HL-60/S4 treated with phorbol 12-myristate 13-acetate at 8.2 ng/mL for 4 days and 3 days (cell line): ENCODE results near the gene METTL1.

ENCODE experiments used
- in situ Hi-C: fragments of 300-500 bp; cut with MboI; formaldehyde crosslinking; loops from 2 replicates; pipeline ENCODE4 v1.15.0; 2022; ENCODE audit warnings: low sequenced_read_pairs

Gene METTL1

DNA sequence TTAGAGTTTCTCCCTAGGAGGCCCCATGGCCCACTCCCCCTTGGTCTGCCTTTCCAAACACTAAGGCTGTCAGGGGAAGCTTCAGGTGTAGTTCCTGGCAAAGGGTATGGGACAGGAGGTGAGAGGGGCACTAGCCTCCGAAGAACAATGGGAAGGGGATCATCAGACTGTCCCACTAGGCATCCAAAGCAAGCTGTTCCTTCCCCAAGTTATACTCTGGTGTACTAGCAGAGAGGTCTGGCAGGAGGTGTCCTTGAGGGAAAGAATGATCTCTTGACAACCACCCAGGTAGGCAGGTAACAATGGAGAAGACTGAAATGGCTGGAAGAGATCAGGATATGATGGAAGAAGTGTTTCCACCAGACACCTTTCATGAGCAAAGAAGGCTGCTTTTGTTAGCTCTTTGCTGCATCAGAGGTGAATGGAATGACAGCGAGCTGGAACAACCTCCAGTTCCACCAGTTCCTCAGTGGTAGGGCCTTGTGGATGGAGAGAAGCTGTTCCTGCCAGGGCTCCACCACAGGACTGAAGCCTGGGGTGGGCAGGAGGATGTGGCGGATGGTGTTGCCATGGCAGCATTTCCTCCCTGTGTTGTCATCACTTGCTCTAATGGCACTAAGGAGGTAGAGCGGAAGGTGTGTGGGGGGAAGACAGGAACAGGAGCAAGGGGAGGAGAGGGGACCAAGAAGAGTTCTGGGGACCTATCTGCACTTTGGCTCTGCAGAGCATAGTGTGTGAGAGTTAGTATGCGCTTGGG is 31.1 kb downstream of the METTL1 start:
- in situ Hi-C loops: no loop called here

DNA sequence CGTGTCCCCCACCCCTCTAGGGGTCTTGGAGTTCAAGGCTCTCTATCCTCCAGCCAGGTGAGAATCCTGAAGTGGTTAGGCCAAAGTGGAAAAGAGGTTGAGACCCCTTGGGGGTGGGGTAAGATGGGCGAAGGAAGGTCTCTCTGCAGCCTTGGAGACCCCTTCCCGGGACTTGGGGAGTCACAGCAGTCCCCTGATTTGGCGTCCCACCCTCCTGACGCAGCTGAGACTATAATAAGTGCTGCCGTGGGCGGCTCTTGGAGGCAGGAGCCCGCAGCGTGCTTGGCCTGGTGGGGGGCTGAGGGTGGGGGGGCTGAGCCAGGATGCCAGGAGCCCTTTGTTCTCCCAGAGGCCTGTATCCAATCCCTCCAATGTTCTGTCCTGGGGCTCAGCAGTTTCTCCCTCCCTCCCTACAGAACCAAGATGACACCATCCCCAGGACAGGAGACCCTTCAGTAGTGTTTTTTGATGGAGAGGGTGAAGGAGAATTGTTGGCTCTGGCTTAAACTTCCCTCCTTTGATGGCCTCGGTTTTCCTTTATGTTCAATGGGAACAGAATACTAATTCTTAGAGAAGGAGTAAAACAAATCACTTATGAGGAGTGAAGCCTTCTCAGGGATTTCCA is 31.9 kb downstream of the METTL1 start:
- in situ Hi-C loops: no loop called here

DNA sequence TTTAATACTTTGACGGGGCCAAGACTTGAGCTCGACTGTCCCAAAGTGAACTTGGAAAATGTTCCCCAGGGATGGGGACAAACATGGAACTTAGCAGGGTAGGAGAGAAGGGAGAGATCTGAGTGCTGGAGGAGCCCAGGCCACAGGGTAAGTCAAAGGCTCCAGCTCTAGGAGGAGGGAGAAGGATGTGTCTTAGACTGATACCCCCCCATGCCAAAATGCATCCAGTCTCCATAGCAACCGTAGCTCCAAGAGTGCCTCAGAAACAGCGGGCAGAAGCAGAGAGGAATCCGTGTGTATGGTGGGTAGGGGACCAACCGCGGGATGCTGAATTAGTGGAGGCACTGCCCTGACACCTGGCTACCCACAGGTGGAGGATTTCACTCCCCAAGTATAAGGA is 32.5 kb downstream of the METTL1 start:
- in situ Hi-C loops: no loop called here

DNA sequence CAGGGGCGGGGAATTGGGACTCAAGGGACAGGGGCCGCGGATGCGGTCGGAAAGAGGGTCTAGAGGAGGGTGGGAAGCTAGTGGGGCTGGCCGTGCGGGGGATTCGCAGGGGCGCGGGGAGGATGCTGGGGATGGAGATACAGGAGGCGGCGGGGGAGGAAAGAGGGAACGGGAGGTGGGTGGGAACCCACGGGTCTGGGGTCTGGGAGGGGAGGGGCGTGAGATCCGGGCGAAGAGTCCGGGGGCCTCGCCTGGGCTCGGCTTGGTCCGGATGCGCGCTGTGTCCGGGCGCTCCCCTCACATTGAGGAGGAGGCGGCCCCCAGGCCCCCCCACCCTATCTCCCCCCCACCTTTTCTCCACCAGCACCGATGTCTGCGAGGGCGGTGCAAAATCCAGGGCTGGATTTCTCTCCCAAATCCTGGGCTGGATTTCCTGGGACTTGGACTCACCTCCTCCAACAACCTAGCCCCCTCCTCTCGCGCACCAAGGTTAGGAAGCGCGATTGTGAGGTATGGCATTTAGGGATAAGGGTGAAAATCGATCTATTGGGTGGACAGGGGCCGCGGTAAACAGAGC is 33.2 kb downstream of the METTL1 start, which contains the start of gene AGAP2:
AGAP2 (minus strand) TSS at position 82 of the 577 bp plus-strand sequence. CDS start 496 bp downstream, outside the sequence.
- in situ Hi-C loops: no loop called here

DNA sequence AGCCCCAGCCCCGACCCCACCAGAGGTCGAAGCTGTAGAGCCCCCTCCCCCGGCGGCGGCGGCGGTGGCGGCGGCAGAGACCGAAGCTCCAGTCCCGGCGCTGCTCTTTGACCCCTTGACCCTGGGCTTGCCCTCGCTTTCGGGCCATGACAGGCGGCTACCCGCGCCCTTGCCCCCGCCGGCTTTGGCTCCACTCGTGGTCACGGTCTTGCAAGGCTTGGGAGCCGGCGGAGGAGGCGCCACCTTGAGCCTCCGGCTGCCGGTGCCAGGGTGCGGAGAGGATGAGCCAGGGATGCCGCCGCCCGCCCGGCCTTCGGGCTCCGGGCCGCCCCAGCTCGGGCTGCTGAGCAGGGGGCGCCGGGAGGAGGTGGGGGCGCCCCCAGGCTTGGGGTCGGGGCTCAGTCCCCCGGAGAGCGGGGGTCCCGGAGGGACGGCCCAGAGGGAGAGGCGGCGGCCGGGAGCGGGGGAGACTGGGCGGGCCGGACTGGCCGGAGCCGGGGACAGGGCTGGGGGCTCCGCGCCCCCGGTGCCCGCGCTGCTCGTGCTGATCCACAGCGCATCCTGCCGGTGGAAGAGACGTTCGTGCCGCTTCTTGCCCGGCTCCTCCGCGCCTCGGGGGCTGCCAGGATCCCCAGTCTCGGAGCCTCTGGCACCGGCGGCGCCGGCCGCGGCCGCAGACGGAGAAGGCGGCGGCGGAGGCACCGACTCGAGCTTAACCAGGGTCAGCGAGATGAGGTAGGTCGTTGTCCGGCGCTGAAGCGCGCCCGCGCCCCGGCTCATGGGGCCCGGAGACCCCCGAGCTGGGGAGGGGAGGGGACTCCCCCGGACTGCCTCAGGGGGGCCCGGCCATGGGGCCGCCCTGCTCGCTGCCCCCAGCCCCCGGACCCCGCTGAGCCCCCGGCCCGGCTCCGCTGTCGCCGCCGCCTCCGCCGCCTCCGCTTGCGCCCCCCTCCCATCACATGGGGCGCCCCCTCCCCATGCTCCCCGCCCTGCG is 34.1 kb downstream of the METTL1 start:
- in situ Hi-C loops: no loop called here

DNA sequence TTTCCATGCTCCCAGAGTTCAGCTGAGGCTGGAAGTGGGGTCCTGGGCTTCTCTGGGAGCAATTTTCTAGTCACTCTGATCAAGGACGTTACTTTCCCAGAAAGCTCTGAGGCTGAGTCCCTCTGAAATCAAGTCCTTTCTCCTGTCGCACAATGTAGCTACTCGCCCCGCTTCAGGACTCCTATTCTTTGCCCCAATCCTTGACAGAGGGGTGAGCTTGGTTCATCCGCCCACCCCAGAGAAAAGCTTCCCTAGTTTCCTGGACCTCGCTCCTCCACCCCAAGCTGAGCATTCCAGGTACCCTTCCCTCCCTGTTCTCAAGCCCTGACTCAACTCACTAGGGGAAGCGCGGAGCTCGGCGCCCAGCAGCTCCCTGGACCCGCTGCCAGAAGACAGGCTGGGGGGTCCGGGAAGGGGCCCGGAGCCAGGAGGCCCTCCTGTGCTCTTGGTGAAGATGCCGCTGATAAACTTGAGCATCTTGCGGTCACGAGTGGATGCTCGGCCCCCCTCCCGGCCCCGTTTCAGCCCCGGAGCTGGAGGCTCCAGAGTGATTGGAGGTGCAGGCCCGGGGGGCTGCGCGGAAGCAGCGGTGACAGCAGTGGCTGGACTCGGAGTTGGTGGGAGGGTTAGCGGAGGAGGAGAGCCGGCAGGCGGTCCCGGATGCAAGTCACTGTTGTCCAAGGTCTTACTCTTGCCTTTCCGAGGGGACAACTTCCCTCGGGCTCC is 35.0 kb downstream of the METTL1 start:
- in situ Hi-C loops: no loop called here

DNA sequence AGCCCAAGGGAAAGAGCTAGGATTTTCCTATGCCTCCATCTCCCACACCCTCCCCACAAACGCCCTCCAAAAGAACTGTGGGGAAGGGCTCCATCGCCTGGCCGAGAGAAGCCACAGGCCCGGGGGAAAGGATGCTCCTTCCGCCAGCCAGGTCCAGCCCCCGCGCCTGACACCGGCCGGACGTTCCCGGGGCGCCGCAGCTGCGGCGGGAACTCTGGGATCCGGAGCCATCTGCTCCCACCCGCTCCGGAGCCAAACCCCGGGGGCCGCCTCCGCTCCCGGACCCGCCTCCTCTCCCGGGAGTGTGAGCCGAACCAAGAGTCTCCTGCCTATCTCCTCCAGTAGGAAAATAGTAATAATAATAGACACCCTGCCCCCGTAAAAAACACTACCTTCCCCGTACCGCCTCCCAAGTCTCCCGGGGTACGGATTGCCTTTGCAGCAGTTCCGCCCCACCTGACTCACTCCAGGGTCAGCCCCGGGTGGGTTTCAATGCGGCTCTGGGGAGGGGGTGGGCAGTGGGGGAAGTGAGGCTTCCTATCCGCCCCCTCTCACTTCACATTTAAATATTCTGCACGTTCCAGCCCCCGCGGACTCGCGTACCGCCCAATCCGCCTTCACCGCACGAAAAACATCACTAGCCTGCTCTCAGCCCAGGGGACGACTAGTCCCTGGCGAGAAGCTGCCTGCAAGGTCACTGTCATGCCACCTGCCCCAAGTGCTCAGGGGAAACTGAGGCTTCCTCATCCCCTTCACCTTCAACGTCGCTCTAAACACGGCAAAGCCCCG is 35.8 kb downstream of the METTL1 start:
- in situ Hi-C loops: no loop called here

DNA sequence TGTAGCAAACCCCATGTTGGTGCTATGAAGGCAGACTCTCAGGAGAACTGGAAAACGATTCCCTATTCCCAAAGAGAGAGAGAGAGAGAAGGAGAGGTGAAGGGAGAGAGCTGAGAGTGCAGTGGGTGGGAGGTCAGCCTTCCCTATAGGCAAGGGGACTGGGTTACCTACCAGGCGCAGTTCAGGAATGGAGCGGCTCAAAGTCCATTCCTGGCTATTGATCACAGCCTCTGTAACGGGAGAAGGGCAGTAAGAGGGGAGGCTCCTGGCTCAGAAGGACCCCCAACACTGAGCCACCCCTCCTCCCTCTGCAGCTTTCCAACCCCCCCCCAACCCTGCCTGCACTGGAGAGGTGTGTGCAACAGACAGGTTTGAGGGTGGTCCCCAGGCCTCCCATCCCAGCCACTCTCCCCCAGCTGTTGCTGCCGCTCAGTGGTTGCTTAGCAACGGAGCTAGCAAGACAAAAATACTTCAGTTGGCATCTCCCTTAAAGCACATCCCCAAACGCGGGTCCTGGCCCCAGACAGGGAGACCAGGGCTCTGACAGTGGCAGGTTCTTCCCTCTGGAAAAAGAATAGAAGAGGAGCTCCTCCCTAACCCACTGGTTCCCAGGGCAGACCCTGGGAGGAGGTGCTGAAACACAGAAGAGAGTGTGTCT is 36.6 kb downstream of the METTL1 start:
- in situ Hi-C loops: no loop called here

DNA sequence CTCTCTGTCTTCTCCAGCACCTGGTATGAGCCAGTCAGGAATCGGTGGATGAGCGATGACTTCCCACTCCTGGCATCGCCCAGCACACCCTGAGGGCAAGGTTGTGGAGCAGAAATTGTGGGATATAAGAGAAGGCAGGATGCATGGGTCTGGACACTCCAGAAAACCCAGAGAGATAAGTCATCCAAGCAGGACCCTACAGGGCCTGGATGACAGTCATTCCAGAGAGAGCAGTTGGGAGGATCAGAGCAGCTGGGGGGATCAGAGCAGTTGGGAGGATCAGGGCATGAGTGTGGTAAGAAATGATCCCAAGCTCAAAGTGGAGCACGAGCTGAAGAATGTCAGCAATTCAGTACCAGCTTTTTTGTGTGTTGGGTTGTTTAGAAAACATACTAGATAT is 37.3 kb downstream of the METTL1 start:
- in situ Hi-C loops: no loop called here

DNA sequence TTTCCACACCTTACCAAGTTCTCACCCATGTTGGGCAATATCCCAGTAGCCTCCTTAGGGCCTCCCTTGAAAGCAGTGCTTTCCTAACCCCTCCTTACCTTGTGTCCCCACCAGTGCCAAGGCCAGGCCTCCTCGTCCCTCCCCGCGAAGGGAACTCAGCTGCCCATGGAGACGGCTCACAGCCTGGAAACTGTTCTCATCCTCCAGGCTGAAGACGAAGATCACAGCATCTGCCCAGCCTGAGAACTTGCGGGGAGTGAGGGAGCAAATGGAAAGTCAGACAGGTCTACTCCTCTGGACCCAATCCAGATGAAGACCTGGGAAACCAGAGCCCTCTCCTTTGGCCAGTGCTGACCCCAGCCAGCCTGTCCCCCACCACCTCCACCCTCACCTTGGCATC is 38.0 kb downstream of the METTL1 start:
- in situ Hi-C loops: no loop called here

DNA sequence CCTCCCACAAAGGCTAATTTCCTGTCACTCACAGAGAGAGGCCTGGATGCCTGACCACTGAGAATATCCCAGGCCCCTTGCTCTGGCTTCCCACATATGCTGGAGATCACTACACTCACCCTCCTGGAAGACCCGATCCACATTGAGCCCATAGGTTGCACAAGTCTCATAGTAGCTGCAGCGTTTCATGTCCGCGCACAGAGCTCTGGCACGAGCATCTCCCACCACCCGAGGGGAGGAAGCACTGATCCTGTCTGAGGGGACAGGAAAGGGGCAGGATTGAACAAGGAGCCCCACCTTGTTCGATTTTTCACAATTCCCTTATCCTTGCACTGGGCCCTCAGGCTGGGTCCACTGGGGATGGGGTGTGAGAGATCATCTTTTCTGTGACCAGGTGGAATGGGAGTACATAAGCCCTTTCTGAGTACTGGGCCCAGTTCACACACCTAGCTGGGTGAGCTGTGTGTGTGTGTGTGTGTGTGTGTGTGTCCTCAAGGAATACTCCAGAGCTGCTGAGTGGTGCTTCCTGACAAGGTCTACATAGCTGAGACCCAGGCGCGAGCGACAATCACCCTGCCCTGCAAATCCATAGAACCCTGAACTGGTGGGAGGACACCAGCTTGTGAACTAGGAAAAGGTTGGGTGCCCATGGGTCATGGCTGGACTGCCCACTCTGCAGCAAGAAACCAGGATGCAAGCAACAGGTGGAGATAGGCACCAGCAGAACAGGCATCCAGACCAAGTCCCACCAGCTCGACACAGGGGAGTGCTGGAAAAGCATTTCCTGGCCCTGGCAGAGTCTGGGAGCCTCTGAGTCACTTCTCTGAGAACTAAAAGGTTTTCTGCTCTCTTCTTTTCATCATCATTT is 38.9 kb downstream of the METTL1 start:
- in situ Hi-C loops: no loop called here

DNA sequence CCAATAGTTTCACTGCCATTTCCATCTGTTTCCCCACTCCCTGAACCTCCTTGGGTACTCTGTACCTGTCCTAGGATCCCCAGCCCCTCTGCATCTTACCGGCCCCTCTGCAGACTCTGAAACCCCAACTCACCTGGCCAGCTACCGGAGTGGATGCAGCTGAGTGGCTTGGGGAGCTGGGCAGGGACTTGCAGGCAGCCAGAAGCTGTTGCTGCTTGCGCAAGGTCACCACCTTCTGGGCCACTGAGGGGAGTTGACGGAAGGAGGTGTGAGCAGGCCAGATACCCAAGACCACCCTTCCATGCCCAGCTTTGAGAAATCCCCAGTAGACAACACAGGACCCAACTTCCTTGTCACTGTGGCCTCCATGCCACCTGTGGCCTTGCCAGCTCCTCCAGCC is 39.6 kb downstream of the METTL1 start:
- in situ Hi-C loops: no loop called here

DNA sequence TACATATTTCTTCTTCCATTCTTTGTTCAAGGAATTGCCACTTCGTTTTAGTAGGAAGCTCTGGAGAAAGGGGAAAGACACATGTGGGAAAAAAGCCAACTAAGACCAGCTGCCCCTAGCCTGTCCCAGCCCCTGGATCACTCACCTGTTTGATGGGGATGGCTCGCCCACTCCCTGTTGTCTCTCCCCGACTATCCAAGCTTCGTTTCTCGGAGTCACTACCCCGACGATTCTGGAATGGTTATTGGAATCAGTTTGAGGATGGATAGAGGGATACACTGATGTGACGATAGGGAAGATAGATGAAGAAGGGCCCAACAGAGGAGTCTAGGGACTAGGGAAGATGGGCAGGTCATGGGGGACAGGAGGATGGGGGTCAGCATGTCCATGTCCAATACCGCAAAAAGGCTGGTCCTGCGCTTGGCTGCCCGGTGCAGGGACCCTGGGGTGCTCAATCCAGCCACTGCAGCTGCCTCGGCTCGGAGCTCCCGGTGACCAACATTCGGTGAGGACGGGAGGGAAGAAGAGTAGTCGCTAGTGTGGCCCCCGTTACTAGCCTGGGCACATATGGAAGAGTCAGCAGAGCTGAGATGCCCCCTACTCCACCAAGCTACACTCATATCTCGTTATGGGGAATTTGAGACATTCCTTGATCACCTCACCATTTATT is 40.4 kb downstream of the METTL1 start:
- in situ Hi-C loops: no loop called here

DNA sequence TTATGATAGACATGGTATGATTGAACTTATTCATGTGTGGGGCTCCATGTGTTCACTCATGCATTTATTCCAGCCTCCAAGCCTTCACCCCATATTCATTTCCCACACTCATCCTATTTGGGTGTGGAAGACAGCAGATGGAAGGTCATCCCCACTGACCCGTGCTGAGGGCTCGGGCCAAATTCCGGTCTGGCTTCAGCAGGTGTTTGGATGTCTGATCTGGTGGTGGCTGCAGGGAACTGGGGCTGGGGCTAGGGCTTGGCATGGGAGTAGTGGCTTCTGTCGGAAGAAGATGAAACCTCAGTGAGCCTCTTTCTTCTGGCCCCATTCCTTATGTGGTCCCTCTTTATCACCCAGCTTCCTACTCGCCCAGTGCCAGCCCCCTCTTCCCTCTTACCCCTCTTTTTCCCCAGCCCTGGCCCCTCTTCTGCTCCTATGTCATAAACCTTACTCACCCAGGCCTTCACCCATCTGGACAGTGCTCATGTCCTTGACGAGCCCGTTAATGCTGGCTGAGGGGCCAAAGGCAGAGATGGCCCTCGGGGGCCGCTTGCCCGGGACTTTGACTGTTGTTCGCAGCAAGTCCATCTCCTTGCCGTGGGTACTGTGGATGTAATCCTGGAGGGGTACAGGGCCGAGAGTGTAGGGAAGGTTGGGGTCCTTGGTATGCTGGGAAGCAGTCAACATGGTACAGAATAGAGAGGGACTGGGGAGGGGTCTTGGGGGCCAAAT is 41.4 kb downstream of the METTL1 start:
- in situ Hi-C loops: no loop called here

DNA sequence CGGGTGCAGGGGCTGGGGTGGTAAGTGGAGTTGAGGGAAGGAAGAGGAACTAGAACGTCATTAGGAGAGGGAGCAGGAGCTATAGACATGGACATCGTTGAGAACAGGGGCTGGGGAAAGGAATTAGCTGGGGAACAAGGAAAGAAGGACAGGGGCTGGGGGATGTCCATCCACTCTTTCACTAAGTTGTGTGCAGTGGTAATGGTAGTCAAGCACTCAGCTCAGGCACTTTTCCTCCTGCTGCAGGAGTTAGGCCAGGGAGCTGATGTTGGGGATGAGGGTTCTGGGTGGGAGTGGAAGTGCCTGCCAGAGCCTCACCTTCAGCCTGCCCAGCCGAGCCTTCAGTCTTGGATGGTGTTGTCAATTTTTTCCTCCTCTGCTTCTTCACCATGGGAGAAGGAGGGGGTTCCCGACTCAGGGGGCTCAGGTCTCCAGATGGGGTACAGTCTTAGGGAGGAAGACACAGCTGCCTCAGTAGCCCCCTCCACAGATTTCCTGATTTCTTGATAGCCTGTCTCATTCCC is 42.5 kb downstream of the METTL1 start:
- in situ Hi-C loops: no loop called here

DNA sequence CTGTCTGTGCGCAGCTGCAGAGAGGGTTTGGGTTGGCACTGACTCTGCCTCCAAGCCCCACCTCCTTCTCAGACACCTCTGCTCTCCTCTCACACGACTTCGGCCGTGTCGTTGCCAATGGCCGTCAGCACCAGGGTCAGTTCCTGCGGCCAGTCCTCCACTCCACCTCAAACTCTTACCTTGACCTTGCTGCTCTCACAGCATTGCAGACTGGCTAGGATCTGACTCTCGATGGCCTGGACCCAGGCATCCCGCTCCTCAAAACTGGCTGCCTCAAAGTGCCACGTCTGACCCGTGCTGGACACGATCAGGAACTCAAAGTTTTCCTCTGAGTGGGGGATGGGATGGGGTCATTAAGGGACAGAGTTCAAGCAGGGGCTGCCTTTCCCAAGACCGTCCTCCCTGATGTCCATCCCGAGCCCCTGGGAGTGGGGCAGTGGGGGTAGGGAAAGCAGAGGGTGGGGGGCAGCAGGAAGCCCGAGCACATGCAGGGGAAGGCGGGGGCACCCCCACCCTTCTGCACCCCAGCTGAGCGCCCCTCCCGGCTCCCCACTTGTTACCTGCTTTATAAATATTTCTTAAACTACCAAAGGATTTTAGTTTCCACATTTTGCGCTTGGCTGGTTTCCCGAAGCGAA is 44.0 kb downstream of the METTL1 start:
- in situ Hi-C loops: no loop called here
